Ovary (tissue), 9 donors: ENCODE results near the gene NUB1. TPM values are rescaled to one million over a fixed set of nuclear protein-coding genes. Genes with fewer than 3 reads are reported as not detected.

ENCODE experiments used
- DNase-seq, 5 donors: peaks; one replicate each; pipeline ENCODE4 v3.0.0-alpha.2; 2019 to 2020
- H3K27ac ChIP-seq, 2 donors: fragments of 200-600 bp; one replicate each; pipeline versions ENCODE4 v1.5.1 to v1.8.0; 2019 to 2022
- H3K27me3 ChIP-seq: fragments of 200-600 bp; one replicate; pipeline ENCODE4 v1.8.0; 2022
- H3K36me3 ChIP-seq: fragments of 200-600 bp; sonication (generic); one replicate; pipeline ENCODE4 v1.5.1; 2019
- H3K4me1 ChIP-seq: one replicate; pipeline ENCODE4 v1.8.1; 2013; ENCODE audit warnings: mild to moderate bottlenecking, moderate library complexity; ENCODE audit not compliant: insufficient read depth
- H3K4me3 ChIP-seq: fragments of 200-600 bp; sonication (generic); one replicate; pipeline ENCODE4 v1.5.1; 2017
- H3K9me3 ChIP-seq, 2 donors: fragments of 200-600 bp in 1 of 2; sonication (generic) in 1 of 2; one replicate each; pipeline versions ENCODE4 v1.5.1 to v1.8.1; 2013 to 2019; ENCODE audit warnings: mild to moderate bottlenecking in 1 of 2, moderate library complexity in 1 of 2
- EP300 ChIP-seq: sonication (generic); formaldehyde crosslinking; IDR thresholded peaks from one replicate; pipeline ENCODE4 v1.6.1; 2017; ENCODE audit warnings: antibody characterized with exemption
- POLR2A ChIP-seq: fragments of 450-650 bp; IDR thresholded peaks from one replicate; pipeline ENCODE4 v1.6.1; 2017; ENCODE audit warnings: antibody characterized with exemption, mild to moderate bottlenecking, moderate library complexity
- WGBS, 3 donors: extraction: QIAGEN DNeasy Blood & Tissue Kit in 1 of 3; methylation state at CpG; one replicate each; pipeline versions ENCODE4 v1.1.5 to v1.1.7; 2013 to 2017; 5-methylcytosine and 5-hydroxymethylcytosine counted together
- intact Hi-C, 4 donors: fragments of 100-400 bp; cut with DNase I; formaldehyde crosslinking; loops; one replicate each; pipeline versions ENCODE4 v1.11.0 to v1.15.1; 2022 to 2023
- polyA plus RNA-seq, 2 donors: library from polyadenylated mRNA; stranded (reverse); fragments of 200-250 nt in 1 of 2; fragments of 350-450 nt in 1 of 2; fragmentation: Illumina TruSeq in 1 of 2; extraction: RNeasy Lipid Tissue Mini Kit (QIAGEN cat#74804) in 1 of 2; gene quantifications; one replicate each; pipeline ENCODE4 v1.2.3, GENCODE V29; 2013 to 2014
- total RNA-seq, 7 donors: library from RNA; depleted of rRNA in 2 of 7; stranded (reverse); fragments of >200 nt in 2 of 7; fragmentation: NEBNext Ultra II Directional in 3 of 7; extraction: Animal tissue kit (Norgen Biotek cat#: 25700) in 3 of 7; gene quantifications; one replicate each; pipeline versions ENCODE4 v1.1.0 to v1.2.4, GENCODE V29; 2016 to 2023
- TF ChIP-seq, protein P1 (sequence below), 3 donors: fragments of 450-650 bp in 2 of 3; fragments of 200-600 bp in 1 of 3; IDR thresholded peaks; one replicate each; pipeline versions ENCODE4 v1.5.1 to v1.8.0; 2016 to 2022; ENCODE audit warnings: antibody characterized with exemption in 3 of 3, mild to moderate bottlenecking in 1 of 3
- donor health status: DM: no; HTN: no; CAD: no; lungs with moderate emphysema.
- donor health status: DM: no; HTN: no; CAD: no.
- donor health status: Bipolar disorder and iron deficiency.
- donor health status: DM: yes; HTN: yes; CAD: no.
- donor health status: DM: no; HTN: no; CAD: no.
- donor health status: DM: yes; HTN: yes; CAD: no.

NUB1 gene
- total and polyA plus RNA-seq, 9 donors = 33.8 to 162 (median 45.6) TPM

DNA sequence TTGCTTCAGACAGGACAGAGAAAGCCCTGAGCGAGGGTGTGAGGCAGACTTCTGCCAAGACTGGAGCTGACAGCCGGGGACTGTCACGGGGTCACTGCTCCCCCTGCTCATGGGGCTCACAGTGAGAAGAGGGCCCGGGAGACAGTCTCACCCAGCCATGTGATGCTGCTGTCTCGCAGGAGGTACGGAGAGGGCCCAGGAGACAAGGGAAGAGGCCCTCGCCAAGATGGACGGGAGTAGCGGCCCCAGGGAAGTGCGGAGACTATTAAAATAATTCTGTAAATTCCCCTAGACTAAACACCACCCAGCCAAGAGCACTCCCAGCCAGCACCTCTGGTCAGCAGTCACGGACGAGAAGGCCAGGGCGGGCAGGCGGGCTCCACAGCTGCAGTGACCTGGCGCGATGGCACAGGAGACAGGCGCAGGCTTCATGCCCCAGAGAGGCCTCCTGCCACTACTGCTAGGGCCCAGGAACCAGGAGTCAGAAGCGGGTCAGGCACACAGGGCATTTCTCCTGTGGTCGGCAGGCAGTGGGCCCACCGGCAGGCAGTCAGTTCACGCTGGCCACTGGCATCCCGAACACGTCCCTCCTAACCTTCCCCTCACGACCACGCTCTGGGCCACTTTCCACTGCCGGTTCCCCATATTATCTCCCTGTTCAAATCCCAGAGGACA lies 44.2 kb downstream of the NUB1 start:
- no peaks in the 10 kb centered on the region for H3K36me3 ChIP-seq
- peaks cover 3% of the 10 kb centered on the region for H3K27me3 ChIP-seq
- H3K9me3 ChIP-seq = no peaks in the 10 kb centered on the region
- DNase-seq = peak in 1 of 5 donors; percentile 26
- H3K27ac ChIP-seq = no peak overlapping the region
- intact Hi-C loops = no loop called here
- TF ChIP-seq, protein P1, sequence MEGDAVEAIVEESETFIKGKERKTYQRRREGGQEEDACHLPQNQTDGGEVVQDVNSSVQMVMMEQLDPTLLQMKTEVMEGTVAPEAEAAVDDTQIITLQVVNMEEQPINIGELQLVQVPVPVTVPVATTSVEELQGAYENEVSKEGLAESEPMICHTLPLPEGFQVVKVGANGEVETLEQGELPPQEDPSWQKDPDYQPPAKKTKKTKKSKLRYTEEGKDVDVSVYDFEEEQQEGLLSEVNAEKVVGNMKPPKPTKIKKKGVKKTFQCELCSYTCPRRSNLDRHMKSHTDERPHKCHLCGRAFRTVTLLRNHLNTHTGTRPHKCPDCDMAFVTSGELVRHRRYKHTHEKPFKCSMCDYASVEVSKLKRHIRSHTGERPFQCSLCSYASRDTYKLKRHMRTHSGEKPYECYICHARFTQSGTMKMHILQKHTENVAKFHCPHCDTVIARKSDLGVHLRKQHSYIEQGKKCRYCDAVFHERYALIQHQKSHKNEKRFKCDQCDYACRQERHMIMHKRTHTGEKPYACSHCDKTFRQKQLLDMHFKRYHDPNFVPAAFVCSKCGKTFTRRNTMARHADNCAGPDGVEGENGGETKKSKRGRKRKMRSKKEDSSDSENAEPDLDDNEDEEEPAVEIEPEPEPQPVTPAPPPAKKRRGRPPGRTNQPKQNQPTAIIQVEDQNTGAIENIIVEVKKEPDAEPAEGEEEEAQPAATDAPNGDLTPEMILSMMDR (IDR thresholded peaks at IDR 0.05) = no peak
- TF ChIP-seq EP300 (no peak), POLR2A (no peak)
- no peak overlapping the region for H3K4me3 ChIP-seq
- H3K4me1 ChIP-seq = peaks cover 10% of the 10 kb centered on the region
- WGBS, 3 donors = 84 to 90% (median 87%) methylated on average over 24 to 26 of the region's 26 CpGs

- WGBS, 3 donors = 71 to 74% (median 74%) methylated on average over 16 of the region's 16 CpGs
- Histone ChIP-seq H3K4me3 (no peak overlapping the region), H3K4me1 (peaks cover 6% of the 10 kb centered on the region), H3K27me3 (peaks cover 3% of the 10 kb centered on the region), H3K36me3 (no peaks in the 10 kb centered on the region), H3K9me3 (no peaks in the 10 kb centered on the region), H3K27ac (no peak overlapping the region)
- intact Hi-C loops = no loop called here
- DNase-seq = no peak
- TF ChIP-seq, protein P1 (IDR thresholded peaks at IDR 0.05) = no peak
- TF ChIP-seq EP300 = no peak
- TF ChIP-seq POLR2A = no peak
Observed at GRCh38 chr7:151386301-151387160, 44.9 kb downstream of the NUB1 start.

- intact Hi-C loops = no loop called here
- H3K27ac ChIP-seq = no peak overlapping the region
- TF ChIP-seq POLR2A = no peak
- TF ChIP-seq EP300 = no peak
- TF ChIP-seq, protein P1 (IDR thresholded peaks at IDR 0.05) = no peak
Observed at GRCh38 chr7:151387161-151388006, 45.8 kb downstream of the NUB1 start.

DNA sequence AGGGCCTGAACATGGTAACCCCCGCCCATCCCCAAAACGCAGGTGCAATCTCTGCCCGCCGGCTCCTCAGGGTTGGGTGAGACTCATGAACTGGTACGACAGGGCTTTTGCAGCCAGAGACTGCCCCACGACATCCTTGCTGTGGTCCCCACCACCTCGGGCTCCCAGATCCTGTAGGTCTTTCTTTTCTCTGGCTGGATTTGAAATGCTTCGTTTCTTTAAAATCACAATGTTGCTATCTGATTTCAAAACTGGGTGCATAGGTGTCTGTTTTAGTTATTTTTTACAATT lies 46.3 kb downstream of the NUB1 start:
- TF ChIP-seq, protein P1 (IDR thresholded peaks at IDR 0.05) = no peak
- TF ChIP-seq POLR2A (no peak), EP300 (no peak)
- no peak for DNase-seq
- WGBS, 3 donors = 90 to 95% (median 92%) methylated on average over 8 of the region's 8 CpGs
- no peaks in the 10 kb centered on the region for H3K36me3 ChIP-seq
- H3K27me3 ChIP-seq = no peaks in the 10 kb centered on the region
- intact Hi-C loops = no loop called here
- no peaks in the 10 kb centered on the region for H3K9me3 ChIP-seq
- no peak overlapping the region for H3K27ac ChIP-seq
- no peaks in the 10 kb centered on the region for H3K4me1 ChIP-seq
- H3K4me3 ChIP-seq = no peak overlapping the region

More at GRCh38 chr7:151387161-151388006, 45.8 kb downstream of the NUB1 start:
- no peak for DNase-seq
- H3K9me3 ChIP-seq = no peaks in the 10 kb centered on the region
- no peaks in the 10 kb centered on the region for H3K4me1 ChIP-seq
- peaks cover 3% of the 10 kb centered on the region for H3K27me3 ChIP-seq
- WGBS, 3 donors = 87 to 94% (median 88%) methylated on average over 21 to 24 of the region's 24 CpGs
- no peaks in the 10 kb centered on the region for H3K36me3 ChIP-seq
- no peak overlapping the region for H3K4me3 ChIP-seq
